C4-2B (cell line): ENCODE measurements around the gene TLR7.

Source experiments
- H3K27ac ChIP-seq: fragments of 450-650 bp; 2 replicates; pipeline ENCODE4 v1.5.1; 2017
- ZFX ChIP-seq: fragments of 450-650 bp; IDR thresholded peaks from 2 replicates; pipeline ENCODE4 v1.6.1; 2017
- TF ChIP-seq, protein P1 (sequence below): fragments of 450-650 bp; conservative IDR thresholded peaks from 2 replicates; pipeline ENCODE4 v1.5.1; 2017; ENCODE audit warnings: mild to moderate bottlenecking

The TLR7 gene

DNA sequence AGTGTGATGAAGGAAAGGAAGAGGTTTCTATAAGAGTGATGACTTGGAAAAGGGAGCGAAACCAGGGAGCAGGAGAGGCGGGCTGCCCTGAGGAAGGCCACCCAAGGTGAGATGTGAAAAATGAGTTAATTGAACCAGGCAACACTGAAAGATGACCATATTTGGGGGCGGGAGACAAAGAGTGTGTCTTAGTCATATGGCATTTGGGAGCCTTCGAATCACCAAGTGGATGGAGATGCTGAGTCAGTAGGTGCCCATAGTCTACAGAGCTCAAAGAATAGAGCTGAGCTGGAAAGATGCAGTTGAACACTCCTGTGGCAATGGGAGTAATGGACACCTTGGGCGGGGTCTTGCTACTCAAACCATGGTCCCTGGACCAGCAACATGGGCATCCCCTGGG is 31.2 kb downstream of the TLR7 start:
- TF ChIP-seq, protein P1, sequence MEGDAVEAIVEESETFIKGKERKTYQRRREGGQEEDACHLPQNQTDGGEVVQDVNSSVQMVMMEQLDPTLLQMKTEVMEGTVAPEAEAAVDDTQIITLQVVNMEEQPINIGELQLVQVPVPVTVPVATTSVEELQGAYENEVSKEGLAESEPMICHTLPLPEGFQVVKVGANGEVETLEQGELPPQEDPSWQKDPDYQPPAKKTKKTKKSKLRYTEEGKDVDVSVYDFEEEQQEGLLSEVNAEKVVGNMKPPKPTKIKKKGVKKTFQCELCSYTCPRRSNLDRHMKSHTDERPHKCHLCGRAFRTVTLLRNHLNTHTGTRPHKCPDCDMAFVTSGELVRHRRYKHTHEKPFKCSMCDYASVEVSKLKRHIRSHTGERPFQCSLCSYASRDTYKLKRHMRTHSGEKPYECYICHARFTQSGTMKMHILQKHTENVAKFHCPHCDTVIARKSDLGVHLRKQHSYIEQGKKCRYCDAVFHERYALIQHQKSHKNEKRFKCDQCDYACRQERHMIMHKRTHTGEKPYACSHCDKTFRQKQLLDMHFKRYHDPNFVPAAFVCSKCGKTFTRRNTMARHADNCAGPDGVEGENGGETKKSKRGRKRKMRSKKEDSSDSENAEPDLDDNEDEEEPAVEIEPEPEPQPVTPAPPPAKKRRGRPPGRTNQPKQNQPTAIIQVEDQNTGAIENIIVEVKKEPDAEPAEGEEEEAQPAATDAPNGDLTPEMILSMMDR, result no peak
- no peak for TF ChIP-seq ZFX
- no peak overlapping the region for H3K27ac ChIP-seq

DNA sequence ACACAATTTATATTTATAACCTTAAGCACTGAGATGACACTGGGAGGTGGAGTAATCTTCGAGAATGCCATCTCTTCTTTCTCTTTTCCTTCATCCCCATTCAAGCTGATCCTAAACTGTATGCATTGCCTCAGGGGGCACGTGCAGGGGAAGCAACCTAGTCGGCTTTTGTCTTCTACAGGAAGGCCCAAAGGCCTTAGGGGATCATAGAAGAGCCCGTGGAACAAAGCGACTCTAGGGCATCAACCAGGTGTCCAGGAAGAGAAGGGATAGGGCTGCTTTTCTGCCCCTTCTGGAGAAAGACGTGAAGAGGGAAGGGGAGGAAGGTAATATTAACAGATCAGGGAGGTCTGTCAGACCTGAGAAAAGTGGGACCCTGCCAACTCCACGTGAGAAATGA is 32.6 kb downstream of the TLR7 start:
- no peak overlapping the region for H3K27ac ChIP-seq
- TF ChIP-seq, protein P1, result no peak
- no peak for TF ChIP-seq ZFX

DNA sequence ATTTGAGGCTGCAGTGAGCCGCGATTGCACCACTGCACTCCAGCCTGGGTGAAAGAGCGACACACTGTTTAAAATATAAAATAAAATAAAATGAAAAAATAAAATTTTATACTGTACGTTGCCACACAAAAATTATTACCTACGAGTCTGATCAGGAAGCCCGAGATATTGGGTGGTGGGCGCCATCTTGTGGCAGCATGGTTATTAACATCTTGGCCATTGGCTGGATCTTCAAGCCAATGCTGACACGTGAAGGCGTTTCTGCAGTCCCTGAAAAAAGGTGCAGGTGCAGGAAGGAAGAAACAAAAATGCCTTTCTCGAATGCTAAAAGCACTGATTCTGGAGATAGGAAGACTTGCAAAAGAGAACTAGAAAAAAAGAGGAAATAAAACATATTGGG is 34.6 kb downstream of the TLR7 start:
- TF ChIP-seq, protein P1, result peak; percentile 73
- TF ChIP-seq ZFX, result no peak
- no peak overlapping the region for H3K27ac ChIP-seq

DNA sequence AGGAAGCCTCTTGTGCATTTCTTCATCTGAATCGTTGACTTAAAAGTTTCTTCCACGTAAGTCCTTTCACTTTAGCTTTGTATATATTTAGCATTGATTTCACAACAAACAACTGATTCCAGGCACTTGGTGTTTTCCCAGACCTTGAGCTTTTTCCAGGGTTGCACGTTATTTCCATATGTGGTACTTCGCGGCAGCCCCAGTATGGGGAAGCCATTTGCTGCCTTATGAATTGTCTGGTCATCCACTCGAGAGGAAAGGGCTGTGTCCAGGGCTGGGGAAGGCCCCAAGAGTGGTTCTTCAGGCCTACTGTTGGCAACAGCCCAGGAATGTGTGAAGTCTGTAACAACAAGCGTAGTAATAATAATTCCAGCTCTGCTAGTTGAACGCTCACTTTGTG is 36.8 kb downstream of the TLR7 start:
- TF ChIP-seq, protein P1, result no peak

DNA sequence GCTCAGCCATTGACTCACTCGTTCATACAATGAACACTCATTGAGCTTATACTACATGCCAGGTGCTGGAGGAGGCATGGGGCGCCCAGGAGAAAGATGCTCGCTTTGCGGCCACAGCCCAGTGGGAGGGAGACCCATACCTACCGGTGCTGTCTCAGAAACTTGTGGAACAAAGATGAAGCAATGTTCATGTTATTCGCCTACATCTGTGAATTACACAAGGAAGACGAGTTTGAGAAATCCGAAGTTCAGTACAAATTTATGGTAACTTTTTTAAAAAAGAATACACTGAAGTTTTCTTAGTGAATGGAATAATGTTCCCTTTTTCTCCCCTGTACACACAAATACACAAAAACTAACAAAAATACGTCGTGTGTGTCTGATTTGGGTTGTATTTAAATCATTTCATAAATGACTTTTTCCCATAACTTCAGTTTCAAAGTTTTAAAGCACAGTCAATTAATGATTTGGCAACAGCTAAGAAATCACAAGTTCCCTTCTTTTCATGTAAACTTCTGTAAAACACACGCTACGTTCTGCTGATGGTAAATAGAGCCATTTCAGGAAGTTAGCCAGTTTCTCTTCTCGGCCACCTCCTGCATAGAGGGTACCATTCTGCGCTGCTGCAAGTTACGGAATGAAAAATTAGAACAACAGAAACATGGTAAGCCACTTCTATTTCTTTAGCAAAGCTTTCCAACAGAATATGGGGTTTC is 39.3 kb downstream of the TLR7 start, which contains the start of gene TLR8:
Gene TLR8 (plus strand): TSS at position 575 of the 716 bp plus-strand sequence. CDS start 87 bp downstream, at position 662.
- H3K27ac ChIP-seq, result no peak within 1 kb of the TSS
- TF ChIP-seq, protein P1, result no peak
- no peak for TF ChIP-seq ZFX

More for the DNA sequence above, 36.8 kb downstream of the TLR7 start:
- H3K27ac ChIP-seq, result no peak overlapping the region

DNA sequence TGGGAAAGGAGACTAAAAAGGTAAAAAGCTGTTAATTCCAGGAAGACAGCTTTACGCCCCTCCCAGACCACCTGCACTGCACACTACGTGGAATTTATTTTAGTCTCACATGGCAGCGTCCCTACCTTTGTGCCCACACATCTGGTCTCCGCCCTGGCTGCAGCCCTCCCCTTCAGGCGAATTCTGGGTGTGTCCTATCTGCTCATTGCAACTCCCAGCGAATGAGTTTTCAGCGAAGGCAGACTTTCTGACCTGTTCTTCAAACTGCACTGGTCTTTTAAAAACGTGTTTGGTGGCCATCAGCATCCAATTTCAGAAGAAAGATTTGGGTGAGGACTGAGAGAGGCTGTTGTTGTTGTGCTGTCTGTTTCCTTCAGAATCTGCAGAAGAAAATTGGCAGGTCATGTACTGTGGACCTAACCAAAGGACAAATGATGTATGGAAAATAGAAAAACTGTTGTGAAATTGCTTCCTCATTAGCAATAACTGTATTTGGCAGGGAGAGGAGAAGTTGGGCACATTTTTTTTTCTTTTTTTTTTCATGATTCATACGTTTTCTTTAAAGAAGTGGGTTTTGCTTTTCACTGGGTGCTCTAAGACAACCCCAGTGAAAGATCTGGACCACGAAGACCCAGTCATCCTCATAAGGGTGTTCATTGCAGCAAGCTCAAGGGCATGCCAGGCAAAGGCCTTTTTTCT is 43.7 kb downstream of the TLR7 start:
- H3K27ac ChIP-seq, result no peak overlapping the region

DNA sequence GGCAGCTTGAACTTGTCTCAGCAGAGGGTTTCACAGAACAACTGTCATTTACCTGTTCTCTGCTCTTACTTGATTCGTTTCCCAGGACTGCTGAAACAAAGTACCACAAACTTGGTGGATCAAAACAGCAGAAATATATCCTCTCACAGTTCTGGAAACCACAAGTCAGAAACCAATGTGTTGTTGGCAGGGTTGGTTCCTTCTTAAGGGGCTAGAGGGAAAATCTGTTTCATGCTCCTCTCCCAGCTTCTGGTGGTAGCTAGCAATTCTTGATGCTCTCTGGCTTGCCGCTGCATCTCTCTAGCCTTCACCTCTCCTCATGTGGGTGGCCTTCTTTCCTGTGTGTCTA is 44.2 kb downstream of the TLR7 start:
- no peak overlapping the region for H3K27ac ChIP-seq
- no peak for TF ChIP-seq ZFX
- TF ChIP-seq, protein P1, result no peak

More for the DNA sequence above, 43.7 kb downstream of the TLR7 start:
- TF ChIP-seq, protein P1, result no peak
- TF ChIP-seq ZFX, result no peak
